A673 (cell line): ENCODE measurements around the gene PPP1CB.

ENCODE experiments used
- CTCF ChIP-seq: fragments of 300-800, 200-600 bp; sonication (generic); conservative IDR thresholded peaks from 2 replicates; pipeline ENCODE4 v1.5.1; 2017; ENCODE audit warnings: low read depth, mild to moderate bottlenecking, antibody characterized with exemption, low read length, moderate library complexity, mixed read lengths
- EZH2 ChIP-seq: fragments of 200-600 bp; sonication (generic); IDR thresholded peaks from 2 replicates; pipeline ENCODE4 v1.6.1; 2017; ENCODE audit warnings: borderline replicate concordance, low read depth, mild to moderate bottlenecking, mixed read lengths, antibody characterized with exemption, low read length; ENCODE audit not compliant: poor library complexity, severe bottlenecking

GRCh38 chr2:28761420-28761819 is 9.8 kb downstream of the PPP1CB start:
- TF ChIP-seq CTCF (no peak), EZH2 (no peak)
